DMS114 treated with DMSO at 0.1 percent for 48 hours (cell line): ENCODE data around the gene MAML2.
"Not testable (repeated sequence)": the region's sequence is repeated elsewhere in the genome, so short reads cannot be mapped to it uniquely, and the experiment has no call there.

Experiments used
- DNase-seq: peaks from one replicate; lab custom pipeline; 2025; ENCODE audit not compliant: unreplicated experiment; lab: John Stamatoyannopoulos, UW

The MAML2 gene

GRCh38 chr11:96272529-96273222 lies 70.3 kb downstream of the MAML2 start:
- DNase-seq = no peak

GRCh38 chr11:96271777-96272176 lies 71.2 kb downstream of the MAML2 start:
- DNase-seq = no peak

- DNase-seq = not testable (repeated sequence)
These were observed 71.6 kb downstream of the MAML2 start for GRCh38 chr11:96271352-96271751.

GRCh38 chr11:96268527-96268926 lies 74.5 kb downstream of the MAML2 start:
- not testable (repeated sequence) for DNase-seq

- DNase-seq = no peak
These were observed 75.4 kb downstream of the MAML2 start for GRCh38 chr11:96267496-96268032.

GRCh38 chr11:96267001-96267495 lies 75.9 kb downstream of the MAML2 start:
- no peak for DNase-seq

- no peak for DNase-seq
These were observed 77.0 kb downstream of the MAML2 start for GRCh38 chr11:96265972-96266371.

GRCh38 chr11:96265220-96265737 lies 77.7 kb downstream of the MAML2 start:
- DNase-seq = no peak

GRCh38 chr11:96264364-96264763 lies 78.6 kb downstream of the MAML2 start:
- no peak for DNase-seq

- no peak for DNase-seq
These were observed 79.7 kb downstream of the MAML2 start for GRCh38 chr11:96263238-96263763.

GRCh38 chr11:96260532-96260931 lies 82.5 kb downstream of the MAML2 start:
- DNase-seq = no peak

GRCh38 chr11:96260067-96260511 lies 82.9 kb downstream of the MAML2 start:
- no peak for DNase-seq

GRCh38 chr11:96259134-96259830 lies 83.7 kb downstream of the MAML2 start:
- no peak for DNase-seq

- no peak for DNase-seq
These were observed 84.7 kb downstream of the MAML2 start for GRCh38 chr11:96257972-96258934.

GRCh38 chr11:96257036-96257435 lies 86.0 kb downstream of the MAML2 start:
- no peak for DNase-seq

- no peak for DNase-seq
These were observed 86.6 kb downstream of the MAML2 start for GRCh38 chr11:96256215-96257011.

GRCh38 chr11:96254854-96255253 lies 88.1 kb downstream of the MAML2 start:
- no peak for DNase-seq

- DNase-seq = no peak
These were observed 88.9 kb downstream of the MAML2 start for GRCh38 chr11:96254087-96254486.

GRCh38 chr11:96246718-96247552 lies 96.1 kb downstream of the MAML2 start:
- DNase-seq = no peak
